Thyroid gland (tissue), 4 donors: ENCODE data around the gene DUOX1. TPM values are rescaled to one million over a fixed set of nuclear protein-coding genes. Genes with fewer than 3 reads are reported as not detected.

ENCODE experiments used
- DNase-seq, 2 donors: peaks; one replicate each; pipeline ENCODE4 v3.0.0-alpha.2; 2019
- H3K27ac ChIP-seq, 3 donors: fragments of 200-600 bp; sonication (generic); 1 replicate in 2 of 3; 2 replicates in 1 of 3; pipeline ENCODE4 v1.5.1; 2016 to 2019; ENCODE audit warnings: mild to moderate bottlenecking in 1 of 3, moderate library complexity in 1 of 3
- H3K27me3 ChIP-seq: fragments of 200-600 bp; sonication (generic); one replicate; pipeline ENCODE4 v1.5.1; 2019
- H3K36me3 ChIP-seq, 2 donors: fragments of 200-600 bp; sonication (generic); one replicate each; pipeline ENCODE4 v1.5.1; 2016 to 2019
- H3K4me1 ChIP-seq, 2 donors: fragments of 200-600 bp; sonication (generic); one replicate each; pipeline ENCODE4 v1.5.1; 2017 to 2019
- H3K4me3 ChIP-seq, 3 donors: fragments of 200-600 bp; sonication (generic); replicated peaks in 1 of 3; 1 replicate in 2 of 3; 2 replicates in 1 of 3; pipeline ENCODE4 v1.5.1; 2016; ENCODE audit warnings: mild to moderate bottlenecking in 1 of 3
- H3K9me3 ChIP-seq: fragments of 200-600 bp; sonication (generic); one replicate; pipeline ENCODE4 v1.5.1; 2017
- CTCF ChIP-seq, 6 experiments: fragments of 200-600 bp in 3 of 6; fragments of 450-650 bp in 3 of 6; sonication (generic) in 3 of 6; IDR thresholded peaks; one replicate each; pipeline ENCODE4 v1.5.1; 2016 to 2019; ENCODE audit warnings: antibody characterized with exemption in 6 of 6, mild to moderate bottlenecking in 2 of 6, inconsistent platforms in 1 of 6, moderate library complexity in 1 of 6
- POLR2A ChIP-seq, 2 donors: fragments of 450-650 bp; IDR thresholded peaks; one replicate each; pipeline ENCODE4 v1.6.1; 2017; ENCODE audit warnings: antibody characterized with exemption in 2 of 2, mild to moderate bottlenecking in 2 of 2, moderate library complexity in 1 of 2
- WGBS, 2 donors: methylation state at CpG; one replicate each; pipeline ENCODE4 v1.1.5; 2017; 5-methylcytosine and 5-hydroxymethylcytosine counted together
- intact Hi-C: fragments of 100-400 bp; cut with DNase I; formaldehyde crosslinking; loops from one replicate; pipeline ENCODE4 v1.15.1; 2023
- total RNA-seq, 4 donors: library from RNA; depleted of rRNA; stranded (reverse); fragments of >200 nt; gene quantifications; one replicate each; pipeline ENCODE4 v1.2.3, GENCODE V29; 2016

DUOX1 gene
- total RNA-seq, 4 donors from 2014 or later: 132 to 313 (median 234) TPM

GRCh38 chr15:45143056-45143455 is 13.3 kb downstream of the DUOX1 start:
- no peaks in the 10 kb centered on the region for H3K4me1 ChIP-seq
- no peaks in the 10 kb centered on the region for H3K27me3 ChIP-seq
- no peak overlapping the region for H3K4me3 ChIP-seq
- H3K9me3 ChIP-seq: no peaks in the 10 kb centered on the region
- intact Hi-C loops: no loop called here
- DNase-seq: no peak
- 48 to 56% methylated on average over 5 to 6 of the region's 7 CpGs for WGBS, 2 donors
- H3K36me3 ChIP-seq: peaks cover 71 to 72% of the 10 kb centered on the region in 2 donors
- no peak overlapping the region for H3K27ac ChIP-seq
- no peak for TF ChIP-seq CTCF (IDR thresholded peaks at IDR 0.05)
- TF ChIP-seq POLR2A (IDR thresholded peaks at IDR 0.05): no peak

GRCh38 chr15:45143946-45144345 is 14.2 kb downstream of the DUOX1 start:
- intact Hi-C loops: no loop called here
- Histone ChIP-seq H3K27ac (no peak overlapping the region), H3K4me1 (no peaks in the 10 kb centered on the region), H3K9me3 (no peaks in the 10 kb centered on the region), H3K27me3 (no peaks in the 10 kb centered on the region), H3K4me3 (no peak overlapping the region), H3K36me3 (peaks cover 68 to 74% of the 10 kb centered on the region in 2 donors)
- WGBS, 2 donors: 85 to 95% methylated on average over 5 to 11 of the region's 11 CpGs
- TF ChIP-seq POLR2A (IDR thresholded peaks at IDR 0.05): no peak
- TF ChIP-seq CTCF (IDR thresholded peaks at IDR 0.05): no peak
- DNase-seq: no peak

- no peak for DNase-seq
- WGBS, 2 donors: 83 to 86% methylated on average over 9 of the region's 9 CpGs
- H3K4me1 ChIP-seq: no peaks in the 10 kb centered on the region
- no peak overlapping the region for H3K4me3 ChIP-seq
- H3K9me3 ChIP-seq: no peaks in the 10 kb centered on the region
- no peaks in the 10 kb centered on the region for H3K27me3 ChIP-seq
- intact Hi-C loops: no loop called here
- no peak for TF ChIP-seq CTCF (IDR thresholded peaks at IDR 0.05)
- TF ChIP-seq POLR2A (IDR thresholded peaks at IDR 0.05): no peak
- peaks cover 62 to 66% of the 10 kb centered on the region in 2 donors for H3K36me3 ChIP-seq
- H3K27ac ChIP-seq: no peak overlapping the region
These were observed 15.0 kb downstream of the DUOX1 start for GRCh38 chr15:45144775-45145174.

GRCh38 chr15:45146405-45146804 is 16.6 kb downstream of the DUOX1 start:
- Histone ChIP-seq H3K27me3 (no peaks in the 10 kb centered on the region), H3K36me3 (peaks cover 50% of the 10 kb centered on the region in 2 donors), H3K4me1 (no peaks in the 10 kb centered on the region), H3K4me3 (no peak overlapping the region), H3K27ac (no peak overlapping the region), H3K9me3 (no peaks in the 10 kb centered on the region)
- DNase-seq: no peak
- WGBS, 2 donors: 80 to 92% methylated on average over 4 of the region's 4 CpGs
- intact Hi-C loops: no loop called here
- TF ChIP-seq CTCF (IDR thresholded peaks at IDR 0.05) (no peak), POLR2A (IDR thresholded peaks at IDR 0.05) (no peak)

- TF ChIP-seq POLR2A (IDR thresholded peaks at IDR 0.05) (no peak), CTCF (IDR thresholded peaks at IDR 0.05) (no peak)
- WGBS, 2 donors: 94 to 100% methylated on average over 2 to 6 of the region's 7 CpGs
- no peak for DNase-seq
- H3K4me1 ChIP-seq: no peaks in the 10 kb centered on the region
- intact Hi-C loops: no loop called here
- no peaks in the 10 kb centered on the region for H3K9me3 ChIP-seq
- no peaks in the 10 kb centered on the region for H3K27me3 ChIP-seq
- H3K4me3 ChIP-seq: no peak overlapping the region
- no peak overlapping the region for H3K27ac ChIP-seq
- peaks cover 51 to 52% of the 10 kb centered on the region in 2 donors for H3K36me3 ChIP-seq
These were observed 17.8 kb downstream of the DUOX1 start for GRCh38 chr15:45147606-45148005.
